ENCODE measurements around the gene RHEB. TPM values are rescaled to one million over a fixed set of nuclear protein-coding genes. Genes with fewer than 3 reads are reported as not detected.

Gene RHEB
- total and polyA plus RNA-seq, 5 donors = 115 to 217 (median 125) TPM

GRCh38 chr7:151462306-151462779 is 57.4 kb downstream of the RHEB start:
- DNase-seq (no peak), ATAC-seq (no peak)
- Histone ChIP-seq H3K27ac (ENCODE audit: low read length) (no peak overlapping the region), H3K4me3 (ENCODE audit: low read length) (no peak overlapping the region), H3K9me3 (ENCODE audit: control insufficient read depth, low read length) (no peaks in the 10 kb centered on the region), H3K4me1 (ENCODE audit: control insufficient read depth, insufficient read depth, low read length) (peaks cover 14% of the 10 kb centered on the region), H3K27me3 (ENCODE audit: control insufficient read depth, insufficient read depth) (no peaks in the 10 kb centered on the region)
- intact Hi-C loops (cut with DNase I) = loop anchor here in 1 of 4 donors (10.0 kb wide), 1 partner anchor 272 kb away; no protein-coding TSS in a partner anchor
- 81% methylated on average over 1 of the region's 1 CpG for WGBS

GRCh38 chr7:151461942-151462230 is 57.8 kb downstream of the RHEB start:
- no peak overlapping the region for H3K27ac ChIP-seq (ENCODE audit: low read length)
- intact Hi-C loops (cut with DNase I) = loop anchor here in 1 of 4 donors (10.0 kb wide), 1 partner anchor 273 kb away; no protein-coding TSS in a partner anchor
- DNase-seq (no peak), ATAC-seq (no peak)
- no peaks in the 10 kb centered on the region for H3K9me3 ChIP-seq (ENCODE audit: control insufficient read depth, low read length)
- H3K27me3 ChIP-seq (ENCODE audit: control insufficient read depth, insufficient read depth) = no peaks in the 10 kb centered on the region
- 81% methylated on average over 4 of the region's 4 CpGs for WGBS
- H3K4me3 ChIP-seq (ENCODE audit: low read length) = no peak overlapping the region
- H3K4me1 ChIP-seq (ENCODE audit: control insufficient read depth, insufficient read depth, low read length) = peaks cover 14% of the 10 kb centered on the region

- intact Hi-C loops (cut with DNase I) = loop anchor here in 1 of 4 donors (10.0 kb wide), 1 partner anchor 273 kb away; no protein-coding TSS in a partner anchor
- ATAC-seq = no peak
- H3K4me1 ChIP-seq (ENCODE audit: control insufficient read depth, insufficient read depth, low read length) = peaks cover 14% of the 10 kb centered on the region
- H3K4me3 ChIP-seq (ENCODE audit: low read length) = no peak overlapping the region
- no peaks in the 10 kb centered on the region for H3K27me3 ChIP-seq (ENCODE audit: control insufficient read depth, insufficient read depth)
- no peaks in the 10 kb centered on the region for H3K9me3 ChIP-seq (ENCODE audit: control insufficient read depth, low read length)
- H3K27ac ChIP-seq (ENCODE audit: low read length) = peak overlapping the region; percentile 99
- DNase-seq = no peak
- 87% methylated on average over 6 of the region's 6 CpGs for WGBS
Measured at GRCh38 chr7:151461096-151461941, 58.4 kb downstream of the RHEB start.

GRCh38 chr7:151460474-151460855 is 59.2 kb downstream of the RHEB start:
- Histone ChIP-seq H3K4me1 (ENCODE audit: control insufficient read depth, insufficient read depth, low read length) (peaks cover 14% of the 10 kb centered on the region), H3K9me3 (ENCODE audit: control insufficient read depth, low read length) (no peaks in the 10 kb centered on the region), H3K27me3 (ENCODE audit: control insufficient read depth, insufficient read depth) (no peaks in the 10 kb centered on the region), H3K4me3 (ENCODE audit: low read length) (no peak overlapping the region), H3K27ac (ENCODE audit: low read length) (peak overlapping the region; percentile 99)
- WGBS = 47% methylated on average over 10 of the region's 10 CpGs
- intact Hi-C loops (cut with DNase I) = loop anchor here in 1 of 4 donors (10.0 kb wide), 1 partner anchor 274 kb away; no protein-coding TSS in a partner anchor
- DNase-seq (peak in 2 of 3 donors; percentile 59 to 61), ATAC-seq (peak; percentile 34 to 42)

- ATAC-seq (peak; percentile 90 to 92), DNase-seq (peak; percentile 89 to 92 (median 90))
- Histone ChIP-seq H3K4me1 (ENCODE audit: control insufficient read depth, insufficient read depth, low read length) (peaks cover 14% of the 10 kb centered on the region), H3K9me3 (ENCODE audit: control insufficient read depth, low read length) (no peaks in the 10 kb centered on the region), H3K27me3 (ENCODE audit: control insufficient read depth, insufficient read depth) (no peaks in the 10 kb centered on the region), H3K27ac (ENCODE audit: low read length) (peak overlapping the region; percentile 99), H3K4me3 (ENCODE audit: low read length) (no peak overlapping the region)
- intact Hi-C loops (cut with DNase I) = loop anchor here in 1 of 4 donors (10.0 kb wide), 1 partner anchor 275 kb away; no protein-coding TSS in a partner anchor
- 6% methylated on average over 25 of the region's 25 CpGs for WGBS
Measured at GRCh38 chr7:151459726-151460473, 59.8 kb downstream of the RHEB start.

GRCh38 chr7:151457534-151457933 is 62.2 kb downstream of the RHEB start:
- H3K9me3 ChIP-seq (ENCODE audit: control insufficient read depth, low read length) = no peaks in the 10 kb centered on the region
- WGBS = 97% methylated on average over 6 of the region's 6 CpGs
- no peak overlapping the region for H3K4me3 ChIP-seq (ENCODE audit: low read length)
- no peaks in the 10 kb centered on the region for H3K27me3 ChIP-seq (ENCODE audit: control insufficient read depth, insufficient read depth)
- DNase-seq (no peak), ATAC-seq (no peak)
- peaks cover 14% of the 10 kb centered on the region for H3K4me1 ChIP-seq (ENCODE audit: control insufficient read depth, insufficient read depth, low read length)
- H3K27ac ChIP-seq (ENCODE audit: low read length) = no peak overlapping the region
- intact Hi-C loops (cut with DNase I) = no loop called here

GRCh38 chr7:151456782-151457181 is 62.9 kb downstream of the RHEB start:
- H3K27me3 ChIP-seq (ENCODE audit: control insufficient read depth, insufficient read depth) = no peaks in the 10 kb centered on the region
- H3K9me3 ChIP-seq (ENCODE audit: control insufficient read depth, low read length) = no peaks in the 10 kb centered on the region
- WGBS = 69% methylated on average over 4 of the region's 4 CpGs
- ATAC-seq (no peak), DNase-seq (no peak)
- intact Hi-C loops (cut with DNase I) = no loop called here
- H3K4me3 ChIP-seq (ENCODE audit: low read length) = no peak overlapping the region
- no peak overlapping the region for H3K27ac ChIP-seq (ENCODE audit: low read length)
- H3K4me1 ChIP-seq (ENCODE audit: control insufficient read depth, insufficient read depth, low read length) = peaks cover 14% of the 10 kb centered on the region

GRCh38 chr7:151456276-151456675 is 63.4 kb downstream of the RHEB start:
- intact Hi-C loops (cut with DNase I) = no loop called here

GRCh38 chr7:151455690-151456089 is 64.0 kb downstream of the RHEB start:
- intact Hi-C loops (cut with DNase I) = no loop called here
- WGBS = 81% methylated on average over 4 of the region's 4 CpGs
- peaks cover 10% of the 10 kb centered on the region for H3K4me1 ChIP-seq (ENCODE audit: control insufficient read depth, insufficient read depth, low read length)

More at GRCh38 chr7:151456276-151456675, 63.4 kb downstream of the RHEB start:
- ATAC-seq (no peak), DNase-seq (peak in 1 of 3 donors; percentile 15)
- 97% methylated on average over 5 of the region's 5 CpGs for WGBS
- Histone ChIP-seq H3K27ac (ENCODE audit: low read length) (no peak overlapping the region), H3K4me1 (ENCODE audit: control insufficient read depth, insufficient read depth, low read length) (peaks cover 13% of the 10 kb centered on the region), H3K4me3 (ENCODE audit: low read length) (no peak overlapping the region), H3K27me3 (ENCODE audit: control insufficient read depth, insufficient read depth) (no peaks in the 10 kb centered on the region), H3K9me3 (ENCODE audit: control insufficient read depth, low read length) (no peaks in the 10 kb centered on the region)

GRCh38 chr7:151454932-151455530 is 64.7 kb downstream of the RHEB start:
- Histone ChIP-seq H3K9me3 (ENCODE audit: control insufficient read depth, low read length) (no peaks in the 10 kb centered on the region), H3K4me3 (ENCODE audit: low read length) (no peak overlapping the region), H3K27me3 (ENCODE audit: control insufficient read depth, insufficient read depth) (no peaks in the 10 kb centered on the region), H3K4me1 (ENCODE audit: control insufficient read depth, insufficient read depth, low read length) (peaks cover 7% of the 10 kb centered on the region), H3K27ac (ENCODE audit: low read length) (no peak overlapping the region)
- DNase-seq (peak in 1 of 3 donors; percentile 51), ATAC-seq (no peak)
- WGBS = 83% methylated on average over 15 of the region's 15 CpGs
- intact Hi-C loops (cut with DNase I) = no loop called here

More at GRCh38 chr7:151455690-151456089, 64.0 kb downstream of the RHEB start:
- peak in 1 of 3 donors; percentile 16 for DNase-seq
- Histone ChIP-seq H3K27me3 (ENCODE audit: control insufficient read depth, insufficient read depth) (no peaks in the 10 kb centered on the region), H3K4me3 (ENCODE audit: low read length) (no peak overlapping the region), H3K27ac (ENCODE audit: low read length) (no peak overlapping the region), H3K9me3 (ENCODE audit: control insufficient read depth, low read length) (no peaks in the 10 kb centered on the region)
- ATAC-seq = no peak
